Epithelial cell of proximal tubule (primary cell): ENCODE measurements around the gene NHS. TPM values are rescaled to one million over a fixed set of nuclear protein-coding genes. Genes with fewer than 3 reads are reported as not detected.

Experiments used
- DNase-seq: peaks from one replicate; pipeline ENCODE4 v3.0.0-alpha.2; 2011; ENCODE audit warnings: low read depth
- H3K4me3 ChIP-seq: 2 replicates; pipeline ENCODE4 v1.5.1; 2011; ENCODE audit warnings: low read depth, mild to moderate bottlenecking, low read length
- total RNA-seq: library from RNA; depleted of rRNA; stranded (reverse); fragments of >200 nt; gene quantifications from 2 replicates; pipeline ENCODE4 v1.2.3, GENCODE V29; 2015
- TF ChIP-seq, protein P1 (sequence below): conservative IDR thresholded peaks from 2 replicates; pipeline ENCODE4 v1.5.1; 2012; ENCODE audit warnings: low read depth, mild to moderate bottlenecking, low read length

NHS gene
- total RNA-seq, 1 donor from 2014 or later, result 7.6 TPM

GRCh38 chrX:17547658-17548057 lies 172.7 kb downstream of the NHS start:
- no peak for DNase-seq
- TF ChIP-seq, protein P1, sequence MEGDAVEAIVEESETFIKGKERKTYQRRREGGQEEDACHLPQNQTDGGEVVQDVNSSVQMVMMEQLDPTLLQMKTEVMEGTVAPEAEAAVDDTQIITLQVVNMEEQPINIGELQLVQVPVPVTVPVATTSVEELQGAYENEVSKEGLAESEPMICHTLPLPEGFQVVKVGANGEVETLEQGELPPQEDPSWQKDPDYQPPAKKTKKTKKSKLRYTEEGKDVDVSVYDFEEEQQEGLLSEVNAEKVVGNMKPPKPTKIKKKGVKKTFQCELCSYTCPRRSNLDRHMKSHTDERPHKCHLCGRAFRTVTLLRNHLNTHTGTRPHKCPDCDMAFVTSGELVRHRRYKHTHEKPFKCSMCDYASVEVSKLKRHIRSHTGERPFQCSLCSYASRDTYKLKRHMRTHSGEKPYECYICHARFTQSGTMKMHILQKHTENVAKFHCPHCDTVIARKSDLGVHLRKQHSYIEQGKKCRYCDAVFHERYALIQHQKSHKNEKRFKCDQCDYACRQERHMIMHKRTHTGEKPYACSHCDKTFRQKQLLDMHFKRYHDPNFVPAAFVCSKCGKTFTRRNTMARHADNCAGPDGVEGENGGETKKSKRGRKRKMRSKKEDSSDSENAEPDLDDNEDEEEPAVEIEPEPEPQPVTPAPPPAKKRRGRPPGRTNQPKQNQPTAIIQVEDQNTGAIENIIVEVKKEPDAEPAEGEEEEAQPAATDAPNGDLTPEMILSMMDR, result no peak
- no peak overlapping the region for H3K4me3 ChIP-seq

DNA sequence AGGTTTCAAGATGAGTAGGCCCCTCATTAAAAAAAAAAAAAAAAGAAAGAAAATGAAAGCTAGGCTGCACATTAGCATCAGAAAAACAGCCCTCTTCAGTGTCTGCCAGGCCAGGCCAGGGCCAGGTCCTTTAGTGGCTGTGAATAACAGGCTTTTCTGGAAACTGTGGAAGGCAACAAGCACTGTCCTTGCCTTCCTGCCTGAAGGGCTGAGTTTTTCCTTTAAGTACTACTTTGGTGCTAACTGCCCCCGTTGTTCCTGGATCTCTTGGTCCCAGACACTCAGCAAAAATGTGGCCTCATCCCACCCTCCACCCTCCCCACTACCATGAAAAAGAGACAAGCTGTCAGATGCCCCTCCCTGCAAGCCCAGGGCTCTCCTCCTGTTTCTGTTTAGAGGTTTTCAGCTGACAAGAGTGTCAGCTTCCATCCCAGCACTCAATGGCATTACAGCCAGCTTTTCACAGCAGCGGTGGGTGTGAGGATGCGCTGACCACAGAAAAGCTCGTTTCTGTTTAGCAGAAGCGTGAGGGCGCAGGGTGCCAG lies 174.2 kb downstream of the NHS start:
- TF ChIP-seq, protein P1, result no peak

GRCh38 chrX:17550011-17550410 lies 175.0 kb downstream of the NHS start:
- no peak for DNase-seq
- H3K4me3 ChIP-seq, result no peak overlapping the region

More for the DNA sequence above, 174.2 kb downstream of the NHS start:
- no peak overlapping the region for H3K4me3 ChIP-seq
- DNase-seq, result no peak

GRCh38 chrX:17552044-17552650 lies 177.1 kb downstream of the NHS start:
- TF ChIP-seq, protein P1, result no peak
- no peak overlapping the region for H3K4me3 ChIP-seq
- DNase-seq, result no peak

More at GRCh38 chrX:17550011-17550410, 175.0 kb downstream of the NHS start:
- TF ChIP-seq, protein P1, result no peak

- DNase-seq, result no peak
- TF ChIP-seq, protein P1, result no peak
- no peak overlapping the region for H3K4me3 ChIP-seq
These were observed 178.5 kb downstream of the NHS start for GRCh38 chrX:17553469-17553868.

DNA sequence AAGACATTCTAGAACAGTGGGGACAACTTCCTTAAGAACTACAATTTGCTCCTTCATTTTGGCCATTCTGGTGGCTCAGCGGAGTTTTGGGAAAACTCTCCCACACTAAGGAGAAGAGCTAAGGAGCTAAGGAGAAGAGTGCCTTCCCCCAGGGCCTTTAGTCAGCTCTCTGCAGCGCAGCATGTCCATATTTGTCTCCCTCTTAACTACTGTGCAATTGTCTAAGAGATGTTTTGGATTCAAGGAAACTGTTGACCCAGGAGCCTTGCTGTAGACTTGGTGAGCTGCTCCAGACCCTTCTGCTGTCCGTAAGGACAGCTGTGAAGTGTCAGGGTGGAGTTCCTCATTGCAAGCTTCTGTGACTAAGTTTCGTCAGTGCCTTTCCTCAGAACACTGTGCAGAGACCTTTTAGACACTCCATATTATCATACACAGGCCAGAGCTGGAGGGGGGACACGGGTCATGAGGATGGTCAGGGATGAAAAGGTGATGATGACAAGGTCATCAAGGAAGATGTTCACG lies 179.0 kb downstream of the NHS start:
- DNase-seq, result no peak
- no peak overlapping the region for H3K4me3 ChIP-seq
- TF ChIP-seq, protein P1, result no peak

DNA sequence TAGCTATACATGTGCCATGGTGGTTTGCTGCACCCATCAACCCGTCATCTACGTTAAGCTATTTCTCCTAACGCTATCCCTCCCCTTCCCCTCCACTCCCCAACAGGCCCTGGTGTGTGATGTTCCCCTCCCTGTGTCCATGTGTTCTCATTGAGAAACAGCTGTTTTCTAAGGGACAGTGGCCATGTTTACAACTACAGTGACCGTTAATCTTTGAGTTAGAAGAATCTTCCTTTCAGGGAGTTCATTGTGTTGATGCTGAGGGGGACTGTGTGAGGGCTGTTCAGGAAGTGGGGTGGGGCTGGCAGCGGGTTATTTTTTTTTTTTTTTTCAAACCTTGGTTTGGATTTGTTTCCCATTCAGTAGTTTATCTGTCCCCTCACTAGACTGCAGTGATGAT lies 179.9 kb downstream of the NHS start:
- no peak overlapping the region for H3K4me3 ChIP-seq
- DNase-seq, result no peak
- TF ChIP-seq, protein P1, result no peak
